GM23338 (cell line): ENCODE data around the gene ALDH2. TPM values are rescaled to one million over a fixed set of nuclear protein-coding genes. Genes with fewer than 3 reads are reported as not detected.

ENCODE experiments used
- ATAC-seq: fragments of 200-7000 bp; cut with Tn5 transposase; 3 replicates; pipeline ENCODE4 v1.9.1; 2020
- DNase-seq: peaks from one replicate; pipeline ENCODE4 v3.0.0-alpha.2; 2015; ENCODE audit warnings: low spot score
- H2AFZ ChIP-seq: fragments of 200-600 bp; sonication (generic); 2 replicates; pipeline ENCODE4 v1.8.0; 2016; ENCODE audit warnings: antibody characterized with exemption, mild to moderate bottlenecking, moderate library complexity
- H3F3A ChIP-seq: fragments of 200-600 bp; sonication (generic); replicated peaks from 2 replicates; pipeline ENCODE4 v1.8.0; 2017; ENCODE audit warnings: antibody characterized with exemption, mixed run types, low read depth
- H3K27ac ChIP-seq: fragments of 200-600 bp; sonication (generic); 2 replicates; pipeline ENCODE4 v1.6.1; 2016; ENCODE audit warnings: low read depth
- H3K27me3 ChIP-seq: fragments of 200-600 bp; sonication (generic); 2 replicates; pipeline ENCODE4 v1.8.0; 2016; ENCODE audit warnings: mild to moderate bottlenecking, mixed run types, moderate library complexity; ENCODE audit not compliant: insufficient read depth
- H3K36me3 ChIP-seq: fragments of 200-600 bp; sonication (generic); 2 replicates; pipeline ENCODE4 v1.8.0; 2016; ENCODE audit warnings: mild to moderate bottlenecking; ENCODE audit not compliant: insufficient read depth
- H3K4me1 ChIP-seq: fragments of 200-600 bp; sonication (generic); 2 replicates; pipeline ENCODE4 v1.8.0; 2016; ENCODE audit warnings: mild to moderate bottlenecking, moderate library complexity; ENCODE audit not compliant: insufficient read depth
- H3K4me2 ChIP-seq: fragments of 200-600 bp; sonication (generic); 2 replicates; pipeline ENCODE4 v1.7.1; 2017; ENCODE audit warnings: mixed run types
- H3K4me3 ChIP-seq: fragments of 200-600 bp; sonication (generic); 2 replicates; pipeline ENCODE4 v1.6.1; 2016; ENCODE audit warnings: mixed run types
- H3K79me2 ChIP-seq: fragments of 200-600 bp; sonication (generic); replicated peaks from 2 replicates; pipeline ENCODE4 v1.8.0; 2017; ENCODE audit warnings: mild to moderate bottlenecking; ENCODE audit not compliant: insufficient read depth
- H3K9me2 ChIP-seq: fragments of 200-600 bp; sonication (generic); 2 replicates; pipeline ENCODE4 v1.8.0; 2017; ENCODE audit not compliant: insufficient read depth
- H4K20me1 ChIP-seq: fragments of 200-600 bp; sonication (generic); replicated peaks from 2 replicates; pipeline ENCODE4 v1.8.0; 2017; ENCODE audit warnings: mild to moderate bottlenecking; ENCODE audit not compliant: insufficient read depth
- H3K27ac Mint-ChIP-seq: 2 replicates; pipeline ENCODE4 v1.8.0; 2020; ENCODE audit warnings: inconsistent platforms, mild to moderate bottlenecking, moderate library complexity, mixed read lengths
- H3K27me3 Mint-ChIP-seq: 3 replicates; pipeline ENCODE4 v1.8.0; 2022; ENCODE audit warnings: low read depth, mild to moderate bottlenecking, moderate library complexity, mixed read lengths, inconsistent platforms; ENCODE audit not compliant: insufficient read depth, poor library complexity
- H3K36me3 Mint-ChIP-seq: 3 replicates; pipeline ENCODE4 v1.8.0; 2021; ENCODE audit warnings: low read depth, mild to moderate bottlenecking, inconsistent platforms, moderate library complexity, mixed read lengths
- H3K4me1 Mint-ChIP-seq: 3 replicates; pipeline ENCODE4 v1.8.0; 2020; ENCODE audit warnings: mild to moderate bottlenecking, inconsistent platforms, mixed read lengths
- H3K4me3 Mint-ChIP-seq: 3 replicates; pipeline ENCODE4 v1.8.0; 2021; ENCODE audit warnings: moderate library complexity, mild to moderate bottlenecking, inconsistent platforms, mixed read lengths
- H3K9me3 Mint-ChIP-seq: 3 replicates; pipeline ENCODE4 v1.8.0; 2020; ENCODE audit warnings: moderate library complexity, mild to moderate bottlenecking, inconsistent platforms, mixed read lengths
- CREB1 ChIP-seq: fragments of 250-450 bp; sonication (Bioruptor Pico); IDR thresholded peaks from 2 replicates; pipeline ENCODE4 v1.5.0; 2020; ENCODE audit warnings: low read depth, mild to moderate bottlenecking, moderate library complexity
- CTCF ChIP-seq, 2 experiments: fragments of 200-600 bp in 1 of 2; sonication (generic) in 1 of 2; conservative IDR thresholded peaks; 2 replicates each; pipeline versions ENCODE4 v1.5.1 to v1.6.1; 2016 to 2017; ENCODE audit warnings: antibody characterized with exemption in 2 of 2, low read depth in 2 of 2, mild to moderate bottlenecking in 2 of 2, moderate library complexity in 1 of 2
- ETS1 ChIP-seq: IDR thresholded peaks from 2 replicates; pipeline ENCODE4 v1.6.1; 2016; ENCODE audit warnings: antibody characterized with exemption
- EZH2 ChIP-seq: fragments of 200-600 bp; sonication (generic); IDR thresholded peaks from one replicate; pipeline ENCODE4 v1.8.0; 2017; ENCODE audit warnings: antibody characterized with exemption, mild to moderate bottlenecking, low read depth; ENCODE audit not compliant: unreplicated experiment
- EZH2phosphoT487 ChIP-seq: fragments of 200-600 bp; sonication (generic); IDR thresholded peaks from one replicate; pipeline ENCODE4 v1.8.1; 2018; ENCODE audit warnings: antibody characterized with exemption; ENCODE audit not compliant: unreplicated experiment
- NANOG ChIP-seq: IDR thresholded peaks from 2 replicates; pipeline ENCODE4 v1.6.1; 2016; ENCODE audit warnings: antibody characterized with exemption, borderline replicate concordance
- POLR2AphosphoS5 ChIP-seq: IDR thresholded peaks from 2 replicates; pipeline ENCODE4 v1.6.1; 2016; ENCODE audit warnings: antibody characterized with exemption, low read depth
- STAT1 ChIP-seq: IDR thresholded peaks from one replicate; pipeline ENCODE4 v1.6.1; 2016; ENCODE audit warnings: antibody characterized with exemption; ENCODE audit not compliant: unreplicated experiment
- ZNF114 ChIP-seq: fragments of 250-450 bp; sonication (Bioruptor Pico); IDR thresholded peaks from 2 replicates; pipeline ENCODE4 v1.5.0; 2020; ENCODE audit warnings: mild to moderate bottlenecking, moderate library complexity
- ZNF331 ChIP-seq: fragments of 250-450 bp; sonication (Bioruptor Pico); IDR thresholded peaks from 2 replicates; pipeline ENCODE4 v1.5.0; 2020; ENCODE audit warnings: low read depth, mild to moderate bottlenecking, moderate library complexity
- ZNF462 ChIP-seq: fragments of 250-450 bp; sonication (Bioruptor Pico); IDR thresholded peaks from 2 replicates; pipeline ENCODE4 v1.5.0; 2020; ENCODE audit warnings: mild to moderate bottlenecking, moderate library complexity
- polyA plus RNA-seq: library from polyadenylated mRNA; unstranded; fragments of >200 nt; fragmentation: Nextera tagmentation; extraction: Ambion mirVana; gene quantifications from 2 replicates; pipeline ENCODE4 v1.2.1, GENCODE V29; 2016
- total RNA-seq: library from RNA; depleted of rRNA; stranded (reverse); fragments of >200 nt; shearing (Covaris generic); gene quantifications from 2 replicates; pipeline ENCODE4 v1.2.3, GENCODE V29; 2014

ALDH2 gene
- total and polyA plus RNA-seq, 2 experiments from 2014 or later = 14.9 to 50.5 TPM

- no peaks in the 10 kb centered on the region for H3K9me2 ChIP-seq
- peaks cover 64% of the 10 kb centered on the region for H3K79me2 ChIP-seq
- Mint-ChIP-seq H3K9me3 (peaks cover 9% of the 10 kb centered on the region; the same call in 2 of the 3 replicates), H3K4me1 (peaks cover 22% of the 10 kb centered on the region), H3K27ac (peak overlapping the region; percentile 100), H3K36me3 (peaks cover 46% of the 10 kb centered on the region), H3K4me3 (peak overlapping the region; percentile 96), H3K27me3 (peaks cover 22% of the 10 kb centered on the region)
- DNase-seq = no peak
- no peaks in the 10 kb centered on the region for H3K27me3 ChIP-seq
- H2AFZ ChIP-seq = no peak overlapping the region
- H3F3A ChIP-seq = peaks cover 22% of the 10 kb centered on the region
- no peak for ATAC-seq
- peaks cover 10% of the 10 kb centered on the region for H3K36me3 ChIP-seq
- H3K27ac ChIP-seq = peak overlapping the region; percentile 95; the same call in 1 of the 2 replicates
- TF ChIP-seq ZNF331 (CRISPR knock-in tag) (no peak), NANOG (no peak), CREB1 (CRISPR knock-in tag) (no peak), STAT1 (no peak), ETS1 (no peak)
- H3K4me2 ChIP-seq = peak overlapping the region; percentile 98
- H4K20me1 ChIP-seq = peaks cover 22% of the 10 kb centered on the region
- peaks cover 20% of the 10 kb centered on the region for H3K4me1 ChIP-seq
- peak overlapping the region; percentile 91 for H3K4me3 ChIP-seq
These were observed 74.1 kb downstream of the ALDH2 start for GRCh38 chr12:111840807-111841206.

- Histone ChIP-seq H3K27ac (peak overlapping the region; percentile 95), H3K4me1 (peaks cover 20% of the 10 kb centered on the region), H4K20me1 (peaks cover 25% of the 10 kb centered on the region), H3K27me3 (no peaks in the 10 kb centered on the region), H3K79me2 (peaks cover 69% of the 10 kb centered on the region), H3K4me2 (peak overlapping the region; percentile 98), H3K4me3 (peak overlapping the region; percentile 91), H3K36me3 (peaks cover 10% of the 10 kb centered on the region), H3K9me2 (no peaks in the 10 kb centered on the region), H3F3A (peaks cover 22% of the 10 kb centered on the region), H2AFZ (peak overlapping the region; percentile 78; the same call in 1 of the 2 replicates)
- Mint-ChIP-seq H3K4me1 (peaks cover 22% of the 10 kb centered on the region), H3K9me3 (peaks cover 4% of the 10 kb centered on the region; the same call in 1 of the 3 replicates), H3K4me3 (peak overlapping the region; percentile 96), H3K27ac (peak overlapping the region; percentile 100), H3K36me3 (peaks cover 46% of the 10 kb centered on the region), H3K27me3 (peaks cover 22% of the 10 kb centered on the region)
- ATAC-seq (no peak), DNase-seq (no peak)
- TF ChIP-seq ZNF331 (CRISPR knock-in tag) (no peak), POLR2AphosphoS5 (no peak), ETS1 (no peak), ZNF462 (CRISPR knock-in tag) (no peak), EZH2 (no peak), CTCF (conservative IDR thresholded peaks at IDR 0.05; ENCODE audit: low read depth in 2 of 2) (no peak), NANOG (no peak), ZNF114 (CRISPR knock-in tag) (no peak), EZH2phosphoT487 (no peak), STAT1 (no peak)
These were observed 74.6 kb downstream of the ALDH2 start for GRCh38 chr12:111841236-111841749.
